ENCODE data around the gene VWDE.

The VWDE gene

GRCh38 chr7:12327922-12328321 is 75.7 kb downstream of the VWDE start:
- DNase-seq: no peak

- no peak for DNase-seq
Observed at GRCh38 chr7:12325646-12326045, 78.0 kb downstream of the VWDE start.

DNA sequence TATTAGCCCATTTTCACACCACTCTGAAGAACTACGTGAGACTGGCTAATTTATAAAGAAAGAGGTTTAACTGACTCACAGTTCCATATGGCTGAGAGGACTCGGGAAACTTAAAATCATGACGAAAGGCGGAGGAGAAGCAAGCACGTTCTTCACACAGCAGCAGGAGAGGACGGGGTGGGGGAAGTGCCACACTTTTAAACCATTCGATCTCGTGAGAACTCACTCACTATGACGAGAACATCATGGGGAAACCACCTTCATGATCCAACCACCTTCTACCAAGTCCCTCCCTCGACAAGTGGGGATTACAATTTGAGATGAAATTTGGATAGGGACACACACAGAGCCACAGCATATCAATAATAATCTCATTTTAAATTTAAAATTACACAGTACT is 80.2 kb downstream of the VWDE start:
- DNase-seq: no peak

DNA sequence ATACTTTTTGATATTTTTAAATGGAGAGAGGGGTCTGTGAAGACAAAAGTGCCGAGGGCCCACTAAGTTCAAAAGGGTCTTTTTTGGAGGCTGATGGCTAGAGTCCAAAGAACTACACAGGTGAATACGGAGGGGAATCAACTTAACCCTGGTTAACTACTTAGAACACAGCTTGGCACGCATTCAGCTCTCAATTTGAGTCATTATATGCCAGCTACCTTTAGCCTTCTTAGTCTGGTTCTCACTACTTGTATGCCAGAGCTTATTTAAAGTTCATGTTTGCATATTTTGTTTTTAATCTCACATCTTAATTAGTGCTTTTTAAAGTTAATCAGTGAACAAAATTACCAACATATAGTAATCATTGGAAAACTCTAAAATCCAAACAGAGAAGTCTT is 80.8 kb downstream of the VWDE start:
- DNase-seq: peak; percentile 12

GRCh38 chr7:12322284-12322902 is 81.3 kb downstream of the VWDE start:
- DNase-seq: no peak

DNA sequence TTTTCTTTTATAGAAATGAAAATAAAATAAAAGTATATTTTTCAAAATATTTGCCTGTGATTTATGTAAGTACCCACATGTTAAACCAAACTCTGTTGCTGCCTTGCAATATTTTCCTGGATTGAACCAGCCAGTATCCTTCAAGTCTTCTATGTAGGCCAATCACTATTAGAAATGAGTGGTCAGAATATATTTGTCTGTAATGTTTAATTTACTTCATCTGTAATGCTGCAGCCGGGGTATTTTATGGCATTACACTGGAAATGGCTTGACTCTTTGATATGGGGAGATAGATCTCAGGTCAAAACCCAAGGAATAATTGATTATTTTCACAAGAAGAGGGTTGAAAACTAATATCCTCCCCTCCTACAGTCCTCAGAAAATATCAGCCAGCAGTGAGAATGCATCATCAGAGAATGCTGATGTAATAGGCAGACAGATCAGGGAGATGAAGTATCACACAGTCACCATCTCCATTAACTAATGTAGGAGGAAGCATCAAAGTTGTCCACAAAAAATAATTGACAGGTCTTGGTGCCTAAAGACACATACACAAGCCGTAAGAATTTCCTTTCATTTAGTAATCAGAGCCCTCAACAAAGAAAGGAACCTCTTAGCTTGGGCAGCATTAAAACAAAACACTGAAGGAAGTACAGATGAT is 82.5 kb downstream of the VWDE start:
- no peak for DNase-seq

GRCh38 chr7:12320241-12320986 is 83.3 kb downstream of the VWDE start:
- no peak for DNase-seq

GRCh38 chr7:12317675-12318074 is 86.0 kb downstream of the VWDE start:
- DNase-seq: no peak

GRCh38 chr7:12316925-12317324 is 86.7 kb downstream of the VWDE start:
- DNase-seq: no peak

DNA sequence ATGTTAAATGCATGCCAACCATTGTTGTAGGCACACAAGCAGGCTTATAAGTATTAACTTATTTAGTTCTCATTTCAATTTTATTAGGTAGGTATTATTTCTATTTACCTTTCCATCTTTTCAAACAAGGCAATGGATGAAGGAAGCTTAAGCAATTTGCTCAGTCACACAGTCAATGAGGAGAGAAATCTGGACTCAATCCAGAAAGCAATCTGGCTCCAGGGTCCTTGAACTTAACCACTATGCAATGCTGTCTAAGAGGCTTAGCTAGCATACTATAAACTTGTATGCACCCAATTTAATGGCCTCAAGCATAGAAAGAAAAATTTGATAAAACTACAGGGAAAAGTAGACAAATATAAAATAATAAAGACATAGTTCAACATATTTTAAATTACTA is 88.6 kb downstream of the VWDE start:
- peak; percentile 84 for DNase-seq

- DNase-seq: no peak
Observed at GRCh38 chr7:12314199-12314598, 89.5 kb downstream of the VWDE start.

DNA sequence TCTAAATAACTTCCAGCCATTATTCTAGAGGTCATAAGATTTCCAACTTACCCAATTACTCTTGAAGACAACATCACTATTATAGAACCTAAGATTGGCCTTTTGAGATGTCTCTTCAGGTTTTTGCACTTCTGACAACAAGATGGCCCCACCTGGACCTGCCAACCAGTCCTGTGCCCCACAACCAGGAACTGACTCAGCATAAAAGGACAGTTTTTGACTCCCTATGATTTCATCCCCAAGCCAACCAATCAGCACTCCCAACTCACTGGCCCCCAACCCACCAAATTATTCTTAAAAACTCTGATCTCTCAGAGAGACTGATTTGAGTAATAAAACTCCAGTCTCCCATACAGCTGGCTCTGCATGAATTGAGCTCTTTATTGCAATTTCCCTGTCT is 98.2 kb downstream of the VWDE start:
- DNase-seq: no peak

GRCh38 chr7:12303495-12303894 is 100.2 kb downstream of the VWDE start:
- DNase-seq: peak; percentile 58

DNA sequence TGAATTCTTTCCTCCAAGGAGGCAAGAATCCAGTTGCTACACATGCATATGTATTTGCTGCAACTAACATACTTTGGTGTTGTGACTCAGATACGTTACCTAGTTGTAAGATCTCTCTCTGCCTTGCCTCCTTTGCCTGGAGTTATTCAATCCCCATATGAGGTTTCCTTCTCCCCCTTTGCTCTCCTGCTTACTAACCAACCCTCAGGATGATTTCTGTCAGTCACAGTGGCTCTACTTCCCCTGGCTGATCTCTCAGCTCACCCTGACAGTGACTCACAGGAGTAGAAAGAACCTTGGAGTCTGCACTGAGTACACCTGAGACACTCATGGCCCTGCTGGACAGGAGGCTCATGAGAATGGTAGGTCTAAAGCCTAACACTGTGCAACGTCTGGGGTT is 100.6 kb downstream of the VWDE start:
- DNase-seq: no peak

- no peak for DNase-seq
Observed at GRCh38 chr7:12300415-12300814, 103.2 kb downstream of the VWDE start.

GRCh38 chr7:12299367-12299766 is 104.3 kb downstream of the VWDE start:
- DNase-seq: no peak

DNA sequence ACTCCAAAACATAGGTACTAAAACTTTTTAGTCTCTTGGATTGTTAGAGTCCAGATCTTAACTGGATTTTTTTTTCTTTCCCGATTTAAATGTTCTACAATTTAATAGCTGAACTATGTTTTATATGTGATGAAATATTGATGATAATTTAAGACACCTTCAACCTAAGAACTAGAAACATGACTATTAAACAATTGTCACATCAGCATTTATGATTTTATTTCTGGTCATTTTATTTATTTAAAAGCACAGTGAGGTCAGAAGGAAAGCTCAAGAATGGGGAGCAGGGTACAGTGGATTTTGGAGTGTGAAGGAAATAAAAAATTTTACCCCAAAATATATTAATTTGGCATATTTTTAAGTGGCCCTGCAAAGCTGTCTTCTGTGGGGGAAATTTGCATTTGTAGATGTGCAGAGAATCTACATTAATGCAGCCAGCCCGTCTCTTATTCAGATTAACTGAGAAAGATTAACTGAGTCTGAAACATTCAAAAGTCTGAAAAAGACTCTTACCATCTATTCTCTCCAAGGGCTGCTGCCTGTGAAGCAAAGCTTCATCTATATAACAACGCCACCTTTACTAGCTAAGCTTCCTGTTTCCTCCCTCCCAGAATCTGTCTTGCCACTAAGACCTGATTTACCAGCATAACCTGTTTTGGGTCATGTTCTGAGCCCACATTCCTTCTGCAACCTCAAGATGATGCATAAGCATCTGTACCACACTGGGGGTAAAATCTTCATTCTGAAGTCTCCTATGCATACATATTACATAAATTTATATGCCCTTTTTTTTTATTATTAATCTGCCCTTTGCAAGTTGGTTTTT is 106.2 kb downstream of the VWDE start:
- DNase-seq: no peak

DNA sequence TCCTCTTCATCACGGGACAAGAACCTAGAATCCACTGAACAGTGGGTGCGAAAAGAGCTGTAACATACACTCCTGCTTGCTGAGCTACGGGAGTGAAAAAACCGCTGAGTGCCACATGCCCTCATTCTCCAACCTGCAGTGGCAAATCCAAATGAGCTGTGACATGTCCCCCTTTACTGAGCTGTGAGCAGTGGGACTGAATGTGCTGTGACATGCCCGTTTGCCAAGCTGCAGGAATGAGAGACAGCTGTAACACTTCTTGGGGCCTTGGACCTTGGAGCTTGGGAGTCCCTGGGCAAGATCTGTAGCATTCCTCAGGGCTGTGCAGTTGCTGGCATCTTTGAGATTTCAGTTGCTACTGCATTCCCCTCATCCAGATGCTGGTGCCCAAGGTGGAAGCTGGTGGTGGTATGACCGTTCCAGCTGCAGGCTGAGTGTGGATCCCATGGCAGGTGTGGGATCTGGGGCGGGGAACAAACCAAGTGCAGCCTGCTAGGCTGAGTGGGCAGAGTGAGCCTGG is 107.6 kb downstream of the VWDE start:
- no peak for DNase-seq

GRCh38 chr7:12294701-12295100 is 109.0 kb downstream of the VWDE start:
- no peak for DNase-seq

- DNase-seq: no peak
Observed at GRCh38 chr7:12291870-12292269, 111.8 kb downstream of the VWDE start.

DNA sequence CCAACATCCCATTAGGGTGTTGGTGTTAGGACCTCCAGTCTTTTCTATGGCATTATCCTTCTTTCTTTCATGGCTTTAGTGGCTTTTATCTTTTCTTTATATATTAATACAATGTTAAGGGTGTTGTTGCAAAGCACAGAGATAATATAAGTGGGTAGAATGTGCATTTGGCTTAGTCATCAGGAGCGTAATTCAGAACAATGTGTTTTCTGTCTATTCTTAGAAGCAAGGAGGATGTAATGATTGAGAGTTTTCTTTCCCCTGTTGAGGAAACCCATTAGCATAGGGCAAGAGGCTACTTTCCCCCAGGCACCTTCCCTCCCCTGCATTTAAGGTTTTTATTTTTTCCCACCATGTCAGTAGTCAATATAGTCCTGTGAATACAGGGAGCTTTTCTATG is 112.9 kb downstream of the VWDE start:
- no peak for DNase-seq

DNA sequence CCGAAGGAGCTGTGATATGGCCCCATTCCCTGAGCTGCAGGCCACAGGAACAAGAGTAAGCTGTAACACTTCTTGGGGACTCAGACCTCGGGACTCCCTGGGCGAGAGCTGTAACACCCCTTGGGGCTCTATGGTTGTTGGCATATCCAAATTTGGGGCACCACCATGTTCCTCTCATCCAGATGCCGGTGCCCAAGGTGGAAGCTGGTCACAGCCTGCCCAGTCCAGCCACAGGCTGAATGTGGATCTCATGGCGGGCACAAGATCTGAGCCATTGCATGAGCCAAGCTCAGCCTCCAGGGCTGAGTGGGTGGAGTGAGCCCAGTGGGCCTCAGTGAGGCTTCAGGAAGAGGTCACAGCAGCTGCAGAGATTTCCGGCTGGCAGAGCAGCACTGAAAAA is 113.7 kb downstream of the VWDE start:
- no peak for DNase-seq

DNA sequence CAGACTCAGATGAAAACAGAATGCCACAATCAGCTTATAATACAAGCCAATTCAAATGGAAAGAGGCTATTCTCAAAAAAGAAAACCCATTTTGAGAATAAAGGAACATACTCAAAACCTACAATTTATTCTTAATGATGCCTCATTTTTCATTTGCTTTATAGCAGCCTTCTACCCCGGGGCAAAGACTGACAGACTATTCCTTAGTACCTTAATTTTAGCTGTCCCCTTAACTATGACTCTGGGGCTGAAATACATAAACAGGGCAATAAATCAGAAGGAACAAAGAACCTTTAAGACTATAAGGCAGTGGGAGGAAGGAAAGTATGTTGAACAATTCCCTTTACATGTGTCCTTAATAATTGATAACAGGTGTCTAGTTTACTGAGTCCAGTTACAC is 115.8 kb downstream of the VWDE start:
- peak; percentile 71 for DNase-seq

Data from NCI-H1436 (cell line).